GM21423 (cell line): Measurements from ENCODE around the gene MFSD11.
A peak's percentile ranks its signal among the peaks of the same experiment; 100 is the strongest.
"Not testable (repeated sequence)": the region's sequence is repeated elsewhere in the genome, so short reads cannot be mapped to it uniquely, and the experiment has no call there.

Experiments used
- ATAC-seq: cut with Tn5 transposase; IDR thresholded peaks from one replicate; pipeline ENCODE4 v1.9.1; 2021; ENCODE audit warnings: mild to moderate bottlenecking, moderate library complexity; ENCODE audit not compliant: unreplicated experiment

Gene MFSD11

DNA sequence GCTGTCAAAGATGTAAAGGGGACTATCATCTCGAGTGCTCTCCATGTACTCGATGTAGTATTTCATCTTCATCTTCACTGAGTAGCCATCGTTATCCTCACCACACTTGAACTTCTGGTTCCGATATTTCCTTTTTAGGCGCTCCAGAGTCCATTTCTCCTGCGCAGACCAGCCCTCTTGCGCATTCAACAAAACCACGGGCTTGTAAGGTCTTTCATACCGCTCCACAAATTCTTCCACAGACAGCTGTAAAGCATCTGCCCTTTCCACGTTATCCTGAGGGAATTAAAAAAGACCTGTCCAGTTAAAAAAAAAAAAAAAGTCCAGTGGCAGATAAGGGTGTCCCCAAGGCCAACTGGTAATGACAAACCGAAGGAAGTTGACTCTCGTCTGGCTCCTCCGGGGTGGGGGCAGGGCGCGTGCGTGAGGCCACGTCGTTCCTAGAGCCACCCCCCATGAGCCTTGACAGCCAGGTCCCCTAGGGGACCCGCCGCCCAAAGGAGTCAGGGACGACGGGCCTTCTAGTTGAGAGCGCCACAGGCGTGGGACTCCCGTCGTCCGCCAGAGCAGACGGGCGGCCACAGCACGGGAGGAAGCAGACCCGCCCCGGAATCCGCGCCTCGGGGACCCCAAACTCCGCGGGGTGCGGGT lies 12.2 kb upstream of the MFSD11 start:
- ATAC-seq, result peak; percentile 20

DNA sequence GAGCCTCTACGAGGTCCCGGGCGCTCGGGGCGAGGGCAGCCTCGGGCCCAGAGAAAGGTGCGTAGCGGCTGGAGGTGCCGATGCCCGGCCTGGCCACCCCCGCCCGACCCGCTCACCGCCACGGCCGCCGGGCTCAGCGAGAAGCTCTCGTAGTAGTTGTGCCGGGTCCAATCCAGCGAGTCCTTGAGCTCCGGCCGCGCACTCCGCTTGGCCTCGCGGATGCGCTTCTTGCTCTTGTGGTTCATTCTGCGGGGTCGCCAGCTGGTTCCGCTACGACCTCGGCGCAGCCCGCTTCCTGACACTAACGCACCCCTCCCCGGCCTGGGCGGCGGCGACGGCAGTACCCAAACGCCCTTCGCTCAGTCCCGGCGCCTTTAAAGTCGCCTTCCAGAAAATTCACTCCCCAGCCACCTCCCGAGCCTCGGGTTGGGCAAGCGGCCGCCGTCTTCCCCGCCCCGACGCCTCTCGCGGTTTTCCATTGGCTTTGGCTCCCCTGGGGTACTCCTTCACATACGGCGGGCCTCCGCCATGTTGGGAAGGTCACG lies 11.6 kb upstream of the MFSD11 start, which contains the start of gene JMJD6:
TSS of gene JMJD6 (minus strand) at position 376 of the 545 bp plus-strand sequence. CDS start at position 245, 131 bp downstream.
- peak; percentile 63 for ATAC-seq

DNA sequence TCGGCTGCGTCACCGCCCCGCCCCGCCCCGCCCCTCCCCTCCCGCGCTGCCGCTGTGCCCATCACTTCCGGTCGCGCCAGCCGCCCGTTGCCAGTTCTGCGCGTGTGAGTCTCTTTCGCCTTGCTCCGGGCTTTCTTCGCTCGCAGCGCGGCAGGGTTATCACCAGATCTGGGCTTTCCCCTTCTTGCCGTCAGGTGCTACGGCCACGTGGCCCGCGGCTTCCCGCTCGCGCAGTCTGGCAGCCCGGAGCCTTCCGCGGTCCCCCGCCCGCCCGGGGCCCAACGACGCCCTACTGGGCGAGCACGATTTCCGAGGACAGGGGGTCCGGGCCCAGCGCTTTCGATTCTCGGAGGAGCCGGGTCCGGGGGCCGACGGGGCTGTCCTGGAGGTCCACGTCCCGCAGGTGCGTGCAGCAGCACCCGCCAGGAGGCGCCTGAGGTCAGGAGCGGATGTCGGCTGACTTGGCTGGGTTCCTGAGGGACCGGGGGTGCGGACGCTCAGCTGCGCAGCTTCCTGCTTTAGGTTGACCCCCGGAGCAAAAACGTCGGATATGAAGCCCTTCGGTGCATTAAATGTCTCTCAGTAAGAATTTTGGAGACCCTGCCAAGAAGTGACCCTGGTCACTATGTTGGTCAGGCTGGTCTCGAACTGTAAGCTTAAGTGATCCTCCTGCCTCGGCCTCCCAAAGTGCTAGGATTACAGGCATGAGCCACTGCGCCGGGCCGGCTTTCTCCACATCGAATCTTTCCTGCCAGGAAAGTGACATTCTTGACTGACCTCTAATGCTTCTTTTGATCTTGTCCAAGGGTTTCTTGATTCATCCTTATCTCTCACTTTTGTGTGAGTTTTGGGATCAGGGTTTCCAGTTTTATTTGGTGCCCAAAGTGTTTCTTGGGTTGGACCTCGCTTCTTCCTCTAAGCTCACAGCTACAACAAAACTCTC lies 10.9 kb upstream of the MFSD11 start, which contains the start of gene METTL23:
TSS of gene METTL23 (plus strand) at position 64 of the 943 bp plus-strand sequence. CDS start 2,872 bp downstream, outside the sequence.
- peak; percentile 48 for ATAC-seq

DNA sequence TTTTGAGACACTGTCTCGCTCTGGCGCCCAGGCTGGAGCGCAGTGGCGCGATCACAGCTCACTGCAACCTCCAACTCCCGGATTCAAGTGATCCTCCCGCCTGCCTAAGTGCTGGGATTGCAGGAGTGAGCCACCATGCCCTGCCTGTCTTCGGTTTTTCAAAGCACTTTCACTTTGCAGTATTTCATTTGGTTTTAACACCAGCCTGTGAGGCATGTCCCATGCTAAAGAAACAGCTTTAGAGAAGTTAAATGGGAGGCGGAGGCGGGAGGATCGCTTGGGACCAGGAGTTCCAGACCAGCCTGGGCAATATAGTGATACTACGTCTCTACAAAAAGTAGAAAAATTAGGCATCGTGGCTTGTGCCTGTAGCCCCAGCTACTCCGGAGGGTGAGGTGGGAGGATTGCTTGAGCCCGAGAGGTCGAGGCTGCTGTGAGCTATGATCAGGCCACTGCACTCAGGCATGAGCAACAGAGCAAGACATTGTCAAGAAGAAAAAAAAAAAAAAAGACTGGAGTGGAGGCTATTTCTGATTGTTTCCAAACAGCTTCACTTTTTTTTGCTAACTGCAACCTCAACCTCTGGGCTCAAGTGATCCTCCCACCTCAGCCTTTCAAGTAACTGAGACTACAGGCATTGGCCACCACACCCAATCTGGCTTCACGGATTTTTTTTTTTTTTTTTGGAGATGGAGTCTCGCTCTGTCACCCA lies 10.0 kb upstream of the MFSD11 start:
- no peak for ATAC-seq

DNA sequence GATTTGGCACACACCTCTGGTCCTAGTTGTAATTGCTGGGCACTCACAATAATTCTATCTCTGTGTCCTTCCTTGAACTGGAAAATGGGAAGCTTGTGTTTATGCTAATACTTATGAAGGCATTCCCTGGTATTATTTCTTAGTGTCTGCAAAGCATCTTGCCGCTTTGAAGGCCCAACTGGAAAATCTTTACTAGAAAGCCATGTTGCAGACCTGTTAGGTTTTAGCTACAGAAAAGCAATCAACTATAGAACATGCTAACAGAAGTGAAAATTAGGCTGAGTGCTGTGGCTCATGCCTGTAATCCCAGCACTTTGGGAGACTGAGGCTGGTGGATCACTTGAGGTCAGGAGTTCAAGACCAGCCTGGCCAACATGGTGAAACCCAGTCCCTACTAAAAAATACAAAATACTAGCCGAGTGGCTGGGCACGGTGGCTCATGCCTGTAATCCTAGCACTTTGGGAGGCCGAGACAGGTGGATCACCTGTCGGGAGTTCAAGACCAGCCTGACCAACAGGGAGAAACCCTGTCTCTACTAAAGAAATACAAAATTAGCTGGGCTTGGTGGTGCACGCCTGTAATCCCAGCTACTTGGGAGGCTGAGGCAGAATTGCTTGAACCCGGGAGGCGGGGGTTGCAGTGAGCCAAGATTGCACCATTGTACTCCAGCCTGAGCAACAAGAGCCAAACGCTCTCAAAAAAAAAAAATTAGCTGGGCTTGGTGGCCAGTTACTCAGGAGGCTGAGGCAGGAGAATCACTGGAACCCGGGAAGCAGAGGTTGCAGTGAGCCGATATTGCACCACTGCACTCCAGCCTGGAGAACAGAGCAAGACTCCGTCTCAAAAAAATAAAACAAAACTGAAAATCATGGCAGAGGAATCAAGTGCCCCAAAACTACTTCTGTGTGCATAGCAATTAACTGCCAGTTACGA lies 5.9 kb upstream of the MFSD11 start:
- ATAC-seq, result not testable (repeated sequence)

DNA sequence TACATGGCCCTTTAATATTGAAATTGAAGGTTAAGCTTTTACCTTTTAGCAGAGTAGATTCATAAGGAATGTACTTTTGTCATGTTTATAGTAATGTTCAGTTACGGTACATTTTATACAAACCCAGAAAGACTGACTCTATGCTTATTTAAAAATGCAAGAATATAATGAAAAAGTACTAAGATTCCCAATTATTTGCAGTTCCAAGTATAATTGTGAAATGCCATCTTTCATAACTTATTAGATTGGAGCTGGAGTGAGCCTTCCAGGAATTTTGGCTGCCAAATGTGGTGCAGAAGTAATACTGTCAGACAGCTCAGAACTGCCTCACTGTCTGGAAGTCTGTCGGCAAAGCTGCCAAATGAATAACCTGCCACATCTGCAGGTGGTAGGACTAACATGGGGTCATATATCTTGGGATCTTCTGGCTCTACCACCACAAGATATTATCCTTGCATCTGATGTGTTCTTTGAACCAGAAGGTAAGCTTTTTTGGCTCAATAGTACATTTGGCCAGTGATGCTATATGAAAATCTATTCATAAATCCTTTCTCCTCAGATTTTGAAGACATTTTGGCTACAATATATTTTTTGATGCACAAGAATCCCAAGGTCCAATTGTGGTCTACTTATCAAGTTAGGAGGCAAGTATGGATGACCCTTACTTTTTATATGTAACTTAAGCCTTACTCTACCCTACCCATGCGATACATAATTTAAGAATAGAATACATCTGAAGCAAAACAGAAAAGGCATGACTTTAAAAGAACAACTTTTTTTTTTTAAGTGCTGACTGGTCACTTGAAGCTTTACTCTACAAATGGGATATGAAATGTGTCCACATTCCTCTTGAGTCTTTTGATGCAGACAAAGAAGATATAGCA lies 4.9 kb upstream of the MFSD11 start:
- no peak for ATAC-seq

DNA sequence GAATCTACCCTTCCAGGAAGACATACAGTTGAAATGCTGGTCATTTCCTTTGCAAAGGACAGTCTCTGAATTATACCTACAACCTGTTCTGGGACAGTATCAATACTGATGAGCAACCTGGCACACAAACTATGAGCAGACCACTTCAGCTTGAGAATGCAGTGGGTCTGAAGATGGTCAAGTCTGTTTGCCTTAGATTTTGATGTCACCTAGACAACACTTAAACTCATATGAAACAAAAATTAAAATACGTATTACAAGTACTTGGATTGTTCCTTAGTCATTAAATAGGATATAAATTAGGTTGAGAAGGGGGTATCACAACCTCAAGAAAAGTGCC lies 4.3 kb upstream of the MFSD11 start:
- ATAC-seq, result no peak

DNA sequence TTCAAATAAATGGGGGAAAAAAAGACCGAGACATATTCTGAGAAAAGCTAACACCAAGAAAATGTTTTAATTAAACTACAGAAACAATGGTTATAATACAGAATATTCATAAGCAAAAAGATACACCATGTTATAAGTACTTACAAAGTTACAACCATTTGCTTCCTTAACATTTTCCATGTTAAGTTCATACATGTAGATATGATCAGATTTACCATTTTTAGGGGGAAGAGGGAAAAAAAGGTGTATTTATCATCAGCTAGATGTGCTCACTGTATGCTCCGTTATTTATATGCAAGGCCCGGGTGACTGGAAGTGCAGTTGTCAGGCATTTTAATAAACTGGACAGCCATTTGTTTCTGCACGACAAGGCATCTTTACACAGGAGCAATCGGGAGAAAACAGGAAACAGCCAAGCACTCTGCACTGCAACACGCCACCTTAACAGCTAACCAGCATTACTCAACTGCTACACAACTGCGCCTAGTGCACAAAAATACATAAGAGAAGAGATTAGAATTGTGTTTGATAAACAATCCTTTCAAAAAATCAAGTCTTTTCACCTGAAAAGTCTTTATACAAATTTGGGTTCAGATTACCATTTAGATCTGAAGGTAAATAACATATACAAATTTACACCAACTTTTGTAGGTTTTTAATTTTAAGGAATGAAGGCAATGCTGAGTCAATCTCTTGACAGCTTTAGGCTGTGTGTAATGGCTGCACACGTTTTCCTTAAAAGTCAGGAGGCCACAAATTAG lies 3.7 kb upstream of the MFSD11 start:
- ATAC-seq, result no peak

DNA sequence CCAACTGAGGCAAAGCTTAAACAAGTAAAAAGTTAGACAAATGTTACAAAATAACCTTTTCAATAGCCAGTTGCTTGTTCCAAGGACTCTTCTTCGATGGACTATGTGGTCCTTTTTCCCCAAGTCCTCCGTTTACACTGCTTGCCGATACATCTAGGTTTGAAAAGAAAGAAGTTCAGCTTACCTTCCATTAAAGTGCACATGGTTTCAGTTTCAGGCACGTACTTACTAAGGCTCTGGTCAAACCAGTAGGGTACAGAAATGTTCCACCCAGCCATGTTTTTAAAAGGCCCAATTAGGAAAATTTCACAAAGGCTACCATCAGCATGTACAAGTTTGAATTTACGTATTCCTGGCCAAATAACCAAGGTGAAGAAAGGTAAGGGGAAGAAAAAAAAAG lies 2.9 kb upstream of the MFSD11 start:
- ATAC-seq, result no peak

DNA sequence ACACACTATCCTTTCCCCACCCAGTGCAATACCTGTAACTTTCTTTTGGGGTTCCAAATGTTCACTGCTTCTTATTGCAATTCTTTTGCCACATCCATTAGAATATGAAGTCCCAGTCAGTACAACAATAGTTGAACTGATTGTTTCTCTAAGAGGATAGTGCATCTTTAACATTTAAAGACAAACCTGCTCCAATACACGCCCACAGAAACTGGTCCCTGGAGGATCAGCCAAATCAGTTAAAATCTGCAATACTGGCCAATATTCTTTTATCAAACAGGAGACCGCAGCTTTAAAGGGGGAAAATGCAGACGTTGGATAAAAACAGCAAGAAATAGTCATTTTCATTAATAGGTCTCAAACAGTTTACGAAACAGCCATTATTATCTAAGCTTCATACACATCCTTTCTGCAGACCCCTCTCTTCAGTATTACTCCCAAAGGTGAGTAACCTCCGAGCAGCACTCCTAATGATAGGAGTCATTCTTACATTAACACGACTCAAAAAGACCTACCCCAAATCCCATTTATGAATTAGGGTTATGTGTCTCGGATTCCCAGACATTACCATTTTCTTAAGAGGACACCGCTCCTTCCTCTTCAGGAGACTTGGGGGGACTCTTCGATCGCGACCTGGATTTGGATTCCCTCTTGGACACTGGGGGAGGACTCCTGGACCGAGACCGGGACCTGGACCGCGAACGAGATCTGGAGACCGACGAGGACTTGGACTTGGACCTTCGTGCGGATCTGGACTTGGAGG lies 2.2 kb upstream of the MFSD11 start:
- ATAC-seq, result no peak

DNA sequence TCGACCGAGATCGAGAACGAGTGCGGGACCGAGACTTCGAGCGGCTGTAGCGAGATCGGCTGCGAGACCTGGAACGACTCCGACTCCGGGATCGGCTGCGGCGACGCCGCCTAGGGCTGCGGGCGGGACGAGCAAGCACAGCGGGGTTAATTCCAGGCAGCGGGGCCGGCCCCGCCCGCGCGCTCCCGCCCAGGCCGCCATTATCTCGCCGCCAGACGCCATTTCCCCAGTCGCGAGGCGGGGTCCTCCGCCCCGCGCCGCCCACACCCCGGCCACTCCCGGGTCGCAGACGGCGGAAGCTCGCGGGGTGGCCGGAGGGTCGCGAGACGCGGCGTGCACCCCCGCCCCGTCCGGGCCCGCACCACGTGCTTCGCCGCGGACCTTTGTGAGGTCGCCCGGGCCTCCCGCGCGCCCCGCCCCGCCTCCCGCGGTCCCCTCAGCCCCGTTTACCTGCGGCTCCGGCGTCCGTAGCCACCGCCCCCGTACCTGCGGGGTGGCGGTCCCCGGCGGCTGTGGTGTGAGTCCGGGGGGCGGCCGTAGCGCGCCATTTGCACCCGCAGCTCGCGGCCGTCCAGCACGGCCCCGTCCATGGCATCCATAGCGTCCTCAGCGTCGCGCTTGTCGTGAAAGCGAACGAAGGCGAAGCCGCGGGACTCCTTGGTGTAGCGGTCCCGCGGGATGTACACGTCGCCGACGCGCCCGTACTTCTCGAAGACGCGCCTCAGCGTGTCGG lies 1.4 kb upstream of the MFSD11 start:
- ATAC-seq, result peak; percentile 15

DNA sequence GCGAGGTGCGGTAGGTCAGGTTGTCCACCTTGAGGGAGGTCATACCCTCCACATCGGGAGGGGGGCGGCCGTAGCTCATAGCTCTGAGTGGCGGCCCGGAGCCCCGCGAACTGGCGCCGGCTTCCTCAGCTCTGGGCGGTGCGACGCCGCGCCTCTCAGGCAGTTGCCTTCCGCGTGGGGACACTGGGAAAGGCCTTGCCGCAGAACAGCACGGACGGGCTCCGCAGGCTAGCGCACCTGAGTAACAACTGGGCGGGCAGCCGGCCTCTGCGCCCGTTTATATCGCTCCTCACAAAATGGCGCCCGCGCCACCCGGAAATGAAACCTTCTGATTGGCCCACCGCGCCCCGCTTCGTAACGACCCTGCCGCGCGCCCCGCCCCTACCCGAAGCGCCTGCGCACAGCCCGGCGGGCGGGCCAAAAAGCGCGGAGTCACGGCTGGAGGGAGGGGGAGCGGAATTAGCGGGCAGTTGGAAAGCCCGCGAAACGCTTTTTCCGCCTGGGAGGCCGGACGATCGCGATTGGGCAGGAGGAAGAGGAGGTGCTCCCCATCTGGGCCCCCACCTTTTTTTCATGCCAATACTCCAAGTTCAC lies 740 bp upstream of the MFSD11 start, which contains the start of gene SRSF2:
TSS of gene SRSF2 (minus strand) at position 250 of the 594 bp plus-strand sequence. CDS start at position 79, 171 bp downstream.
- ATAC-seq, result peak; percentile 68

DNA sequence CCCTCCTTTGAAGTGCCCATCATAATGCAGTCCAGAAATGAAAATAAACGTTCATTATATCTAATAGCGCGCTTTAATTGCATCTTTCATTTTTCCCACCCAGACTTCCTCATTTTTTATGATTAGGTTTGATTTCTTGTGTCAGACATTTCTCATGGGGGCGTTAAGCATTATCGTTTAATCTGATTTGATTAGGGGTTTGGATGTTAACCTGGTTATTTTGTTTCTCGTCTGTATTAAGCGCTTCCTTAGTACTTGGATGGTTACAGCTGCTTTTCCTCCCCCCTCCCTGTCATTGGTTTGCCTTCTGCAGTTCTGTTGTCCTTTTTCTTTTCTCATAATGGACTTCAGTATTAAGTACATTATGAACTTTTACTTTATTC lies 540 bp downstream of the MFSD11 start:
- no peak for ATAC-seq

DNA sequence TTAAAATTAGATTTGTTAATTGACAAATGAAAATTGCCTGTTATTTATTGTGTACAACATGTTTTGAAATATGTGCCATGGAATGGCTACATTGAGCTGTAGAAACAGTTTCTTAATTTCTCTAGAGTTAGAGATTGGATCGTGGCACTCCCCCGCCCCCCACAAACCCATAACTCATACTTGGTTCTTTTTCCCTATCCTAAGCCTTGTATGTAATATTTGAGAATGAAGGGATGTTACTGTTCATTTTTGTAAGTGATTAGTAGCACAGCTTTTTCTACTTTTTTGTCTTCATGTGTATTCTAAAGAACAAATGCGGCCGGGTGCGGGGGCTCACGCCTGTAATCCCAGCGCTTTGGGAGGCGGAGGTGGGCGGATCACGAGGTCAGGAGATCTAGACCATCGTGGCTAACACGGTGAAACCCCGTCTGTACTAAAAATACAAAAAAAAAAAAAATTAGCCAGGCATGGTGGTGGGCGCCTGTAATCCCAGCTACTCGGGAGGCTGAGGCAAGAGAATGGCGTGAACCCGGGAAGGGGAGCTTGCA lies 1.7 kb downstream of the MFSD11 start:
- ATAC-seq, result not testable (repeated sequence)

DNA sequence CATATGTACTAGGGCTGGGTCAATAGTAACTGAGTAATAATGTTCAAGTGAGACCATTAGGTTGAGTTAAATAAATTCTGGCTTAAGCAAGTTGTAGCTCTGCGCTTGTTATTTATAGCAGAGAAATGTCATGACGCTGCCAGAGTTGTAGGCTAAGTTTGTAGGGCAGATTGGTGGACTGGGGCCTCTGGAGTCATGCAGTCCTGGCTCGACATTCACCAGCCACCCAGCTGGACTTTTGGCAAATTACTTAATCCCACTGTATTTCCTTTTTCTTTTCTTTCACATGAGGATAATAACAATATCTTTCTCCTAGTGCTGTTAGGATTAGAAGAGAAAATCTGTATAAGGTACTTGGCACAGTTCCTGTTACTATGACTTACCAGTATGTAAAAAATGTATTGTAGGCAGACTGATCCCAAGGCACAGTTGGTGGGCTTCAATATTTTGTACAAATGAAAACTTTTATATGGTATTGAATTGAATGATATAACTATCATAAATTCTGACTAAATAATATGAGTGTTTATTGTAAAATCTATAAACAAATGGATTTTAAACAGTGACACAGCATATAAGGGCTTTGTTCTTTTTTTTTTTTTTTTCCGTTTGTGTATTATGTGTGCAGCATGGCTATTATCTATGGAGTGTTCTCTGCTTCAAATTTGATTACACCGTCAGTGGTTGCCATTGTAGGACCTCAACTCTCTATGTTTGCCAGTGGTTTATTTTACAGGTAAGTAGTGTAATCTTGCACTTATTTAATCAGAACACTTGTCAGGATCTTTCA lies 2.6 kb downstream of the MFSD11 start:
- no peak for ATAC-seq
